SU-DHL-6 (cell line): ENCODE data around the gene ANKRD44.

Experiments
- H2AFZ ChIP-seq: fragments of 200-600 bp; sonication (generic); 2 replicates; pipeline ENCODE4 v1.6.1; 2014; ENCODE audit warnings: low read depth, mild to moderate bottlenecking, moderate library complexity, mixed read lengths, antibody characterized with exemption, low read length; ENCODE audit not compliant: severe bottlenecking
- H3F3A ChIP-seq: fragments of 200-600 bp; shearing (Covaris generic); 2 replicates; pipeline ENCODE4 v1.6.0; 2016; ENCODE audit warnings: antibody characterized with exemption, mild to moderate bottlenecking; ENCODE audit not compliant: insufficient read depth
- H3K27ac ChIP-seq: fragments of 200-600 bp; sonication (generic); 2 replicates; pipeline ENCODE4 v1.5.1; 2016; ENCODE audit warnings: low read depth, mild to moderate bottlenecking, low read length, moderate library complexity, mixed read lengths
- H3K27me3 ChIP-seq: fragments of 200-600 bp; sonication (generic), shearing (Covaris generic); 2 replicates; pipeline ENCODE4 v1.6.0; 2014; ENCODE audit warnings: mild to moderate bottlenecking, low read length
- H3K36me3 ChIP-seq: fragments of 200-600 bp; sonication (generic); 2 replicates; pipeline ENCODE4 v1.6.1; 2014; ENCODE audit warnings: mild to moderate bottlenecking, low read length, mixed read lengths
- H3K4me2 ChIP-seq: fragments of 300-600, 200-600 bp; shearing (Covaris generic), sonication (generic); 2 replicates; pipeline ENCODE4 v1.6.0; 2014; ENCODE audit warnings: low read length, low read depth, mild to moderate bottlenecking; ENCODE audit not compliant: poor library complexity, severe bottlenecking
- H3K4me3 ChIP-seq: fragments of 200-600 bp; sonication (generic); 2 replicates; pipeline ENCODE4 v1.5.1; 2014; ENCODE audit warnings: antibody characterized with exemption, low read length, mild to moderate bottlenecking, mixed read lengths; ENCODE audit not compliant: insufficient read depth, poor library complexity, severe bottlenecking
- H3K79me2 ChIP-seq: fragments of 200-600 bp; sonication (generic); 2 replicates; pipeline ENCODE4 v1.6.1; 2014; ENCODE audit warnings: mild to moderate bottlenecking, low read length, moderate library complexity; ENCODE audit not compliant: insufficient read depth
- H3K9ac ChIP-seq: fragments of 200-600 bp; sonication (generic); 2 replicates; pipeline ENCODE4 v1.7.0; 2014; ENCODE audit warnings: mild to moderate bottlenecking, low read length
- H3K9me2 ChIP-seq: fragments of 200-600 bp; sonication (generic); replicated peaks from 2 replicates; pipeline ENCODE4 v1.6.1; 2014; ENCODE audit warnings: low read length; ENCODE audit not compliant: insufficient read depth
- H3K9me3 ChIP-seq: fragments of 200-600 bp; sonication (generic); 2 replicates; pipeline ENCODE4 v1.6.1; 2014; ENCODE audit warnings: low read length, mixed read lengths; ENCODE audit not compliant: insufficient read depth
- H4K20me1 ChIP-seq: fragments of 200-600 bp; sonication (generic); 2 replicates; pipeline ENCODE4 v1.6.1; 2014; ENCODE audit warnings: low read depth, mild to moderate bottlenecking, antibody characterized with exemption, low read length, moderate library complexity, mixed read lengths
- CTCF ChIP-seq: fragments of 200-600 bp; sonication (generic); IDR thresholded peaks from one replicate; pipeline ENCODE4 v1.5.1; 2017; ENCODE audit warnings: antibody characterized with exemption, mild to moderate bottlenecking, low read length, moderate library complexity; ENCODE audit not compliant: insufficient read depth, poor library complexity, severe bottlenecking
- EZH2phosphoT487 ChIP-seq: fragments of 200-600 bp; sonication (generic), shearing (Covaris generic); conservative IDR thresholded peaks from 2 replicates; pipeline ENCODE4 v1.6.1; 2018; ENCODE audit warnings: mild to moderate bottlenecking, antibody characterized with exemption, low read length, moderate library complexity, mixed read lengths

ANKRD44 gene

GRCh38 chr2:197274937-197275336 lies 35.6 kb downstream of the ANKRD44 start:
- TF ChIP-seq CTCF (no peak), EZH2phosphoT487 (no peak)
- H3K79me2 ChIP-seq, result peaks cover 86% of the 10 kb centered on the region
- H3K9me3 ChIP-seq, result no peaks in the 10 kb centered on the region
- H3F3A ChIP-seq, result no peaks in the 10 kb centered on the region
- no peaks in the 10 kb centered on the region for H3K27me3 ChIP-seq
- H3K9me2 ChIP-seq, result no peaks in the 10 kb centered on the region
- no peak overlapping the region for H2AFZ ChIP-seq
- H3K9ac ChIP-seq, result no peak overlapping the region
- 0 out of 2 replicates have a peak, but pooled peaks cover 7% of the 10 kb centered on the region for H4K20me1 ChIP-seq
- H3K4me2 ChIP-seq, result no peak overlapping the region
- no peak overlapping the region for H3K27ac ChIP-seq
- no peak overlapping the region for H3K4me3 ChIP-seq
- no peaks in the 10 kb centered on the region for H3K36me3 ChIP-seq

- no peak overlapping the region for H2AFZ ChIP-seq
- no peak overlapping the region for H3K4me2 ChIP-seq
- 0 out of 2 replicates have a peak, but pooled peaks cover 7% of the 10 kb centered on the region for H4K20me1 ChIP-seq
- H3K9ac ChIP-seq, result no peak overlapping the region
- H3K4me3 ChIP-seq, result no peak overlapping the region
- no peak for TF ChIP-seq EZH2phosphoT487
- no peak for TF ChIP-seq CTCF
- no peaks in the 10 kb centered on the region for H3K9me3 ChIP-seq
- no peak overlapping the region for H3K27ac ChIP-seq
- no peaks in the 10 kb centered on the region for H3F3A ChIP-seq
- H3K9me2 ChIP-seq, result no peaks in the 10 kb centered on the region
- H3K27me3 ChIP-seq, result no peaks in the 10 kb centered on the region
- no peaks in the 10 kb centered on the region for H3K36me3 ChIP-seq
- H3K79me2 ChIP-seq, result peaks cover 86% of the 10 kb centered on the region
Measured at GRCh38 chr2:197274349-197274748, 36.2 kb downstream of the ANKRD44 start.

DNA sequence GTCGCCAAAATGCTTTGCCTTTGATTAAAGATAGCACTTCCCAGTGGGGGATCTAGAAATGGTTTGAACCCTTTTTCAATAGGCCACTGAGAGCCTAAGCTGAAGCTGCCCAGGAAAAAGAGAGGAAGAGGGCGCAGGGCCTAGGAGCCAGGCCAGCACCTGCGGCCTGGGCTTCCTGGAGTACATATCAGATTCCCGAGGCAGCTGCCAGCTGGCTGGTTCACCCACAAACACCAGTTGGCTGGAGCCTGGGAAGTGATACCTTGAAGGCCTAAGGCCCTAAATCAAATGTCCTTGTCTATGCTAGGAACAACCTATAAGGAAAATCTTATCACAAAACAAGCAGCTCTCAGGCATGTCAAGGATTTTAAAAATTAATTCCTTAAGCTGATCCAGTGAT lies 37.1 kb downstream of the ANKRD44 start:
- H3K36me3 ChIP-seq, result no peaks in the 10 kb centered on the region
- TF ChIP-seq CTCF, result no peak
- no peak for TF ChIP-seq EZH2phosphoT487
- 0 out of 2 replicates have a peak, but pooled peaks cover 7% of the 10 kb centered on the region for H4K20me1 ChIP-seq
- no peaks in the 10 kb centered on the region for H3K27me3 ChIP-seq
- H3K4me3 ChIP-seq, result no peak overlapping the region
- H3K4me2 ChIP-seq, result no peak overlapping the region
- no peaks in the 10 kb centered on the region for H3F3A ChIP-seq
- H3K27ac ChIP-seq, result no peak overlapping the region
- H3K79me2 ChIP-seq, result peaks cover 86% of the 10 kb centered on the region
- H3K9me3 ChIP-seq, result no peaks in the 10 kb centered on the region
- H2AFZ ChIP-seq, result no peak overlapping the region
- no peaks in the 10 kb centered on the region for H3K9me2 ChIP-seq
- no peak overlapping the region for H3K9ac ChIP-seq

GRCh38 chr2:197270601-197271000 lies 40.0 kb downstream of the ANKRD44 start:
- Histone ChIP-seq H3K27ac (no peak overlapping the region), H4K20me1 (0 out of 2 replicates have a peak, but pooled peaks cover 7% of the 10 kb centered on the region), H3K9me3 (no peaks in the 10 kb centered on the region), H3K9me2 (no peaks in the 10 kb centered on the region), H3F3A (no peaks in the 10 kb centered on the region), H3K36me3 (no peaks in the 10 kb centered on the region), H3K4me2 (no peak overlapping the region), H3K27me3 (no peaks in the 10 kb centered on the region), H2AFZ (no peak overlapping the region), H3K9ac (no peak overlapping the region), H3K4me3 (no peak overlapping the region), H3K79me2 (peaks cover 90% of the 10 kb centered on the region)
- no peak for TF ChIP-seq EZH2phosphoT487
